ENCODE results near the gene GPRC5C.

DNA sequence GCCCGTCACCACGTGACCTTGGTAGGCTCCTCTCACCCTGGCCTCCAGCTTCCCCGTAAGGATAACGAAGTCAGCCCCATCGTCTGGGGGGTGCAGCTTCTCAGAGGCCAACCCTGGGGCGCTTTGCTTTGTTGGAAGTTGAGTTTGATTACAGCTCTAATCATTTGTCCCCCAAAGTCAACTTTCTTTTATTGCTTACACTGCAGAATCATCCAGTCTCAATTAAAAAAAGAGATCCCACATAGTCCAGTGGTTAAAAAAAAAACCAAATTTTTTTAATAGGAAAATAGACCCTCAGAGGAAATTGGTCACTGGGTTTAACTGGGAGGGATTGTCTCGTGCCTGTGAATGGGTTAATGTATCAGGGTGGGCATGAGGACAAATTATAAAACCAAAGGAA lies 7.8 kb upstream of the GPRC5C start:
- TF ChIP-seq, protein P1, sequence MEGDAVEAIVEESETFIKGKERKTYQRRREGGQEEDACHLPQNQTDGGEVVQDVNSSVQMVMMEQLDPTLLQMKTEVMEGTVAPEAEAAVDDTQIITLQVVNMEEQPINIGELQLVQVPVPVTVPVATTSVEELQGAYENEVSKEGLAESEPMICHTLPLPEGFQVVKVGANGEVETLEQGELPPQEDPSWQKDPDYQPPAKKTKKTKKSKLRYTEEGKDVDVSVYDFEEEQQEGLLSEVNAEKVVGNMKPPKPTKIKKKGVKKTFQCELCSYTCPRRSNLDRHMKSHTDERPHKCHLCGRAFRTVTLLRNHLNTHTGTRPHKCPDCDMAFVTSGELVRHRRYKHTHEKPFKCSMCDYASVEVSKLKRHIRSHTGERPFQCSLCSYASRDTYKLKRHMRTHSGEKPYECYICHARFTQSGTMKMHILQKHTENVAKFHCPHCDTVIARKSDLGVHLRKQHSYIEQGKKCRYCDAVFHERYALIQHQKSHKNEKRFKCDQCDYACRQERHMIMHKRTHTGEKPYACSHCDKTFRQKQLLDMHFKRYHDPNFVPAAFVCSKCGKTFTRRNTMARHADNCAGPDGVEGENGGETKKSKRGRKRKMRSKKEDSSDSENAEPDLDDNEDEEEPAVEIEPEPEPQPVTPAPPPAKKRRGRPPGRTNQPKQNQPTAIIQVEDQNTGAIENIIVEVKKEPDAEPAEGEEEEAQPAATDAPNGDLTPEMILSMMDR (IDR thresholded peaks at IDR 0.05; ENCODE audit: insufficient read depth, low read length) = no peak
- TF ChIP-seq, protein P2, sequence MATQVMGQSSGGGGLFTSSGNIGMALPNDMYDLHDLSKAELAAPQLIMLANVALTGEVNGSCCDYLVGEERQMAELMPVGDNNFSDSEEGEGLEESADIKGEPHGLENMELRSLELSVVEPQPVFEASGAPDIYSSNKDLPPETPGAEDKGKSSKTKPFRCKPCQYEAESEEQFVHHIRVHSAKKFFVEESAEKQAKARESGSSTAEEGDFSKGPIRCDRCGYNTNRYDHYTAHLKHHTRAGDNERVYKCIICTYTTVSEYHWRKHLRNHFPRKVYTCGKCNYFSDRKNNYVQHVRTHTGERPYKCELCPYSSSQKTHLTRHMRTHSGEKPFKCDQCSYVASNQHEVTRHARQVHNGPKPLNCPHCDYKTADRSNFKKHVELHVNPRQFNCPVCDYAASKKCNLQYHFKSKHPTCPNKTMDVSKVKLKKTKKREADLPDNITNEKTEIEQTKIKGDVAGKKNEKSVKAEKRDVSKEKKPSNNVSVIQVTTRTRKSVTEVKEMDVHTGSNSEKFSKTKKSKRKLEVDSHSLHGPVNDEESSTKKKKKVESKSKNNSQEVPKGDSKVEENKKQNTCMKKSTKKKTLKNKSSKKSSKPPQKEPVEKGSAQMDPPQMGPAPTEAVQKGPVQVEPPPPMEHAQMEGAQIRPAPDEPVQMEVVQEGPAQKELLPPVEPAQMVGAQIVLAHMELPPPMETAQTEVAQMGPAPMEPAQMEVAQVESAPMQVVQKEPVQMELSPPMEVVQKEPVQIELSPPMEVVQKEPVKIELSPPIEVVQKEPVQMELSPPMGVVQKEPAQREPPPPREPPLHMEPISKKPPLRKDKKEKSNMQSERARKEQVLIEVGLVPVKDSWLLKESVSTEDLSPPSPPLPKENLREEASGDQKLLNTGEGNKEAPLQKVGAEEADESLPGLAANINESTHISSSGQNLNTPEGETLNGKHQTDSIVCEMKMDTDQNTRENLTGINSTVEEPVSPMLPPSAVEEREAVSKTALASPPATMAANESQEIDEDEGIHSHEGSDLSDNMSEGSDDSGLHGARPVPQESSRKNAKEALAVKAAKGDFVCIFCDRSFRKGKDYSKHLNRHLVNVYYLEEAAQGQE (IDR thresholded peaks at IDR 0.05; ENCODE audit: insufficient replicate concordance, low read depth) = no peak
